Activated CD8-positive, alpha-beta memory T cell treated with anti-CD3 and anti-CD28 coated beads, Interleukin-2, amount 50 U/mL, for 4 hours (primary cell): Measurements from ENCODE around the gene PALS2.

ENCODE experiments used
- DNase-seq: peaks from one replicate; pipeline ENCODE4 v3.0.0-alpha.2; 2020

Gene PALS2

GRCh38 chr7:24572997-24573553 lies at the start of gene PALS2:
Gene PALS2, plus strand, starts transcription at chr7:24573452. Its CDS starts 50,216 bp downstream, at chr7:24623668.
- DNase-seq, result peak; percentile 85

GRCh38 chr7:24531255-24531654 lies 42.0 kb upstream of the PALS2 start:
- no peak for DNase-seq

GRCh38 chr7:24536682-24537081 lies 36.6 kb upstream of the PALS2 start:
- DNase-seq, result no peak

GRCh38 chr7:24540956-24541355 lies 32.3 kb upstream of the PALS2 start:
- no peak for DNase-seq

- no peak for DNase-seq
Measured at GRCh38 chr7:24545215-24545614, 28.0 kb upstream of the PALS2 start.

- no peak for DNase-seq
Measured at GRCh38 chr7:24548390-24548789, 24.9 kb upstream of the PALS2 start.

GRCh38 chr7:24549991-24550390 lies 23.3 kb upstream of the PALS2 start:
- no peak for DNase-seq

GRCh38 chr7:24555184-24555583 lies 18.1 kb upstream of the PALS2 start:
- DNase-seq, result no peak

GRCh38 chr7:24555719-24556118 lies 17.5 kb upstream of the PALS2 start:
- DNase-seq, result no peak

- DNase-seq, result no peak
Measured at GRCh38 chr7:24560772-24561171, 12.5 kb upstream of the PALS2 start.

GRCh38 chr7:24566274-24566673 lies 7.0 kb upstream of the PALS2 start:
- DNase-seq, result no peak

GRCh38 chr7:24570983-24571382 lies 2.3 kb upstream of the PALS2 start:
- no peak for DNase-seq

- no peak for DNase-seq
Measured at GRCh38 chr7:24572016-24572392, 1.2 kb upstream of the PALS2 start.

GRCh38 chr7:24572393-24572996 lies 757 bp upstream of the PALS2 start:
- peak; percentile 30 for DNase-seq

GRCh38 chr7:24573554-24574338 lies 494 bp downstream of the PALS2 start:
- peak; percentile 52 for DNase-seq

- no peak for DNase-seq
Measured at GRCh38 chr7:24574386-24574785, 1.1 kb downstream of the PALS2 start.

- DNase-seq, result no peak
Measured at GRCh38 chr7:24574950-24575349, 1.7 kb downstream of the PALS2 start.

GRCh38 chr7:24576171-24577025 lies 3.1 kb downstream of the PALS2 start:
- no peak for DNase-seq

- no peak for DNase-seq
Measured at GRCh38 chr7:24578052-24578451, 4.8 kb downstream of the PALS2 start.

GRCh38 chr7:24580283-24580946 lies 7.2 kb downstream of the PALS2 start:
- no peak for DNase-seq

- no peak for DNase-seq
Measured at GRCh38 chr7:24582166-24582565, 8.9 kb downstream of the PALS2 start.

- DNase-seq, result peak; percentile 63
Measured at GRCh38 chr7:24587853-24588252, 14.6 kb downstream of the PALS2 start.

- no peak for DNase-seq
Measured at GRCh38 chr7:24591152-24591551, 17.9 kb downstream of the PALS2 start.
